GM12878 (cell line): ENCODE results near the gene TBC1D5. TPM values are rescaled to one million over a fixed set of nuclear protein-coding genes. Genes with fewer than 3 reads are reported as not detected.

ENCODE experiments used
- ATAC-seq: fragments of 200-7000 bp; cut with Tn5 transposase; 3 replicates; pipeline ENCODE4 v1.9.1; 2020; ENCODE audit warnings: mild to moderate bottlenecking, moderate library complexity
- BruUV-seq: library from RNA; stranded (reverse); fragments of 400-500 nt; replicated peaks from 2 replicates; lab custom pipeline; 2021; lab: Mats Ljungman, UMichigan
- CTCF ChIA-PET: fragments of 300-600 bp; sonication (Branson Sonifier 250); formaldehyde crosslinking; extraction: SDS; loops from one replicate; lab custom pipeline; 2021; ENCODE audit warnings: inconsistent platforms; lab: Yijun Ruan, JAX
- POLR2A ChIA-PET: fragments of 350-600 bp; formaldehyde crosslinking; extraction: SDS; loops from one replicate; lab custom pipeline; 2021; ENCODE audit warnings: inconsistent platforms; lab: Charles Lee
- RAD21 ChIA-PET: fragments of 300-600 bp; sonication (Branson Sonifier 250); formaldehyde crosslinking; loops from one replicate; lab custom pipeline; 2023; ENCODE audit warnings: antibody characterized with exemption; ENCODE audit not compliant: unreplicated experiment; lab: Charles Lee
- SMC1A ChIA-PET: fragments of 300-600 bp; sonication (Branson Sonifier 250); formaldehyde crosslinking; loops from one replicate; lab custom pipeline; 2023; ENCODE audit not compliant: unreplicated experiment, uncharacterized antibody; lab: Charles Lee
- DNase-seq: peaks from one replicate; pipeline ENCODE4 v3.0.0-alpha.2; 2011; ENCODE audit warnings: low read depth, low spot score
- FAIRE-seq: peaks from 3 replicates; lab custom pipeline; 2011; peaks lifted over from hg19 to GRCh38; lab: Jason Lieb, UNC
- H2AFZ ChIP-seq: 2 replicates; pipeline ENCODE4 v1.6.0; 2011; ENCODE audit warnings: low read depth, low read length, control low read depth; ENCODE audit not compliant: control insufficient read depth
- H3K27ac ChIP-seq: 2 replicates; pipeline ENCODE4 v1.5.1; 2011; ENCODE audit warnings: control low read depth; ENCODE audit not compliant: control insufficient read depth, insufficient read depth
- H3K27me3 ChIP-seq, 2 experiments: replicated peaks in 1 of 2; 2 replicates each; pipeline versions ENCODE4 v1.6.0 to v1.6.1; 2011; ENCODE audit warnings: low read length in 1 of 2; ENCODE audit not compliant: control insufficient read depth in 2 of 2, insufficient read depth in 2 of 2
- H3K36me3 ChIP-seq, 2 experiments: 2 replicates each; pipeline ENCODE4 v1.5.1; 2011; ENCODE audit warnings: low read length in 1 of 2; ENCODE audit not compliant: control insufficient read depth in 2 of 2, insufficient read depth in 2 of 2
- H3K4me1 ChIP-seq: 2 replicates; pipeline ENCODE4 v1.6.1; 2011; ENCODE audit warnings: mild to moderate bottlenecking, low read length, moderate library complexity, mixed read lengths; ENCODE audit not compliant: control insufficient read depth, insufficient read depth
- H3K4me2 ChIP-seq: 2 replicates; pipeline ENCODE4 v1.6.0; 2011; ENCODE audit warnings: control low read depth; ENCODE audit not compliant: control insufficient read depth, insufficient read depth
- H3K4me3 ChIP-seq: fragments of 200-600 bp; sonication (generic); 2 replicates; pipeline ENCODE4 v1.5.1; 2016
- H3K79me2 ChIP-seq: 2 replicates; pipeline ENCODE4 v1.6.0; 2011; ENCODE audit warnings: low read length; ENCODE audit not compliant: control insufficient read depth, insufficient read depth
- H3K9ac ChIP-seq: 2 replicates; pipeline ENCODE4 v1.8.0; 2011; ENCODE audit warnings: low read length, control low read depth, mixed read lengths; ENCODE audit not compliant: control insufficient read depth, insufficient read depth
- H3K9me3 ChIP-seq: replicated peaks from 3 replicates; pipeline ENCODE4 v1.5.1; 2011; ENCODE audit warnings: mild to moderate bottlenecking, low read length; ENCODE audit not compliant: control insufficient read depth, insufficient read depth
- H4K20me1 ChIP-seq: 2 replicates; pipeline ENCODE4 v1.6.0; 2011; ENCODE audit not compliant: control insufficient read depth, insufficient read depth
- ASH2L ChIP-seq: fragments of 300-600, 200-600 bp; sonication (generic); IDR thresholded peaks from 2 replicates; pipeline ENCODE4 v1.6.1; 2017; ENCODE audit warnings: low read depth, mild to moderate bottlenecking, borderline replicate concordance
- CHD1 ChIP-seq: IDR thresholded peaks from 2 replicates; pipeline ENCODE4 v1.6.1; 2012; ENCODE audit warnings: low read depth, low read length, improper control_type of control experiment
- CTCF ChIP-seq, 3 experiments: IDR thresholded peaks in 2 of 3; conservative IDR thresholded peaks in 1 of 3; 2 replicates each; pipeline ENCODE4 v1.5.1; 2011; ENCODE audit warnings: low read depth in 3 of 3, low read length in 3 of 3, mild to moderate bottlenecking in 3 of 3, control low read depth in 2 of 3, moderate library complexity in 2 of 3, inconsistent platforms in 1 of 3, mixed read lengths in 1 of 3; ENCODE audit not compliant: control insufficient read depth in 2 of 3, insufficient read depth in 1 of 3; ENCODE audit errors: extremely low read depth in 1 of 3
- FOXK2 ChIP-seq: fragments of 450-650 bp; IDR thresholded peaks from 2 replicates; pipeline ENCODE4 v1.6.1; 2017; ENCODE audit warnings: mild to moderate bottlenecking, moderate library complexity
- HSF1 ChIP-seq: fragments of 150-350 bp; IDR thresholded peaks from 2 replicates; pipeline ENCODE4 v1.6.1; 2014; ENCODE audit warnings: mild to moderate bottlenecking, low read depth, low read length
- IKZF1 ChIP-seq: fragments of 450-650 bp; conservative IDR thresholded peaks from 2 replicates; pipeline ENCODE4 v1.6.1; 2017; ENCODE audit warnings: antibody characterized with exemption, mild to moderate bottlenecking
- MTA2 ChIP-seq: fragments of 450-650 bp; IDR thresholded peaks from 2 replicates; pipeline ENCODE4 v1.6.1; 2016; ENCODE audit warnings: low read depth, mild to moderate bottlenecking, moderate library complexity
- POU2F2 ChIP-seq: IDR thresholded peaks from 3 replicates; pipeline ENCODE4 v1.6.1; 2011; ENCODE audit warnings: low read depth, mild to moderate bottlenecking, low read length, borderline replicate concordance
- RB1 ChIP-seq: fragments of 450-650 bp; formaldehyde crosslinking; IDR thresholded peaks from 2 replicates; pipeline ENCODE4 v1.6.1; 2017; ENCODE audit warnings: mild to moderate bottlenecking, borderline replicate concordance
- RELA ChIP-seq: fragments of 450-650 bp; IDR thresholded peaks from 2 replicates; pipeline ENCODE4 v1.8.0; 2014; ENCODE audit warnings: borderline replicate concordance; ENCODE audit not compliant: partially characterized antibody
- YBX1 ChIP-seq: fragments of 450-650 bp; IDR thresholded peaks from 2 replicates; pipeline ENCODE4 v1.6.1; 2016; ENCODE audit warnings: antibody characterized with exemption
- WGBS: methylation state at CpG from one replicate; pipeline ENCODE4 v1.1.6; 2016; ENCODE audit warnings: low lambda C conversion rate; ENCODE audit not compliant: insufficient replicate concordance, insufficient coverage; ENCODE audit errors: missing lambda C conversion rate; 5-methylcytosine and 5-hydroxymethylcytosine counted together
- in situ Hi-C: fragments of 300-500 bp; cut with MboI; formaldehyde crosslinking; loops from 9 replicates; pipeline ENCODE4 v1.14.3; 2018; ENCODE audit warnings: mixed read lengths
- intact Hi-C: fragments of 100-400 bp; cut with micrococcal nuclease; formaldehyde crosslinking; loops from one replicate; pipeline ENCODE4 v1.14.2; 2022; ENCODE audit not compliant: unreplicated experiment
- polyA plus RNA-seq, 11 experiments: library from polyadenylated mRNA; depleted of rRNA in 4 of 11; unstranded in 6 of 11; stranded (reverse) in 5 of 11; fragments of >200 nt; fragmentation: Nextera tagmentation in 4 of 11; fragmentation: Illumina TruSeq in 1 of 11; extraction: Ambion mirVana in 4 of 11; extraction: Trizol in 1 of 11; gene quantifications; 1 replicate in 1 of 11; 2 replicates in 10 of 11; pipeline versions ENCODE4 v1.2.1 to v1.2.3, GENCODE V29; 2011 to 2016; ENCODE audit warnings: inconsistent platforms in 2 of 11, missing spikeins in 2 of 11, low read depth in 1 of 11
- total RNA-seq, 4 experiments: library from RNA; depleted of rRNA in 3 of 4; stranded (reverse); fragments of >200 nt in 3 of 4; fragmentation: Illumina TruSeq in 1 of 4; extraction: Trizol in 1 of 4; gene quantifications; 2 replicates each; pipeline versions ENCODE4 v1.2.1 to v1.2.3, GENCODE V29; 2013 to 2021

TBC1D5 gene
- total and polyA plus RNA-seq, 10 of the 15 experiments (the other 5 are each of a cell fraction or from before 2014, with no cell fraction given) = 5.5 to 61.0 (median 43.8) TPM

- TF ChIP-seq CHD1 (no peak), MTA2 (no peak), HSF1 (no peak), RB1 (no peak), RELA (no peak), IKZF1 (no peak), ASH2L (no peak), CTCF (IDR thresholded peaks at IDR 0.05 in 2 of 3, conservative IDR thresholded peaks at IDR 0.05 in 1 of 3; ENCODE audit: control insufficient read depth in 2 of 3, extremely low read depth in 1 of 3, insufficient read depth in 1 of 3, low read depth in 3 of 3, low read length in 3 of 3) (no peak), YBX1 (no peak), POU2F2 (no peak), FOXK2 (no peak)
- TF ChIP-seq, all 136 proteins: peak for 0
- FAIRE-seq = no peak
- no peak overlapping the region for H3K27ac ChIP-seq
- no peaks in the 10 kb centered on the region for H3K27me3 ChIP-seq
- ChIA-PET CTCF (no interaction called here), SMC1A (interaction anchor here (0.9 to 1.2 kb wide), 3 partner anchors 7 to 99 kb away, joined by 3 to 5 read pairs (median 3); no protein-coding TSS in a partner anchor), RAD21 (no interaction called here), POLR2A (no interaction called here)
- no peak for DNase-seq
- no peak overlapping the region for H2AFZ ChIP-seq
- no peak overlapping the region for H3K9ac ChIP-seq
- no peaks in the 10 kb centered on the region; a peak in 1 of 4 replicates for H3K36me3 ChIP-seq
- H3K4me2 ChIP-seq = no peak overlapping the region
- no peak for ATAC-seq
- in situ Hi-C loops = no loop called here
- H3K4me3 ChIP-seq = no peak overlapping the region
- BruUV-seq = no TSS peak
- no peaks in the 10 kb centered on the region for H3K79me2 ChIP-seq
- no peaks in the 10 kb centered on the region for H3K4me1 ChIP-seq
- H3K9me3 ChIP-seq = no peaks in the 10 kb centered on the region
- intact Hi-C loops = no loop called here
- WGBS = 96% methylated on average over 4 of the region's 4 CpGs
- no peaks in the 10 kb centered on the region for H4K20me1 ChIP-seq
These were observed 442.0 kb downstream of the TBC1D5 start for GRCh38 chr3:17300441-17300840.
